A673 (cell line): ENCODE results near the gene ARHGEF26. TPM values are rescaled to one million over a fixed set of nuclear protein-coding genes. Genes with fewer than 3 reads are reported as not detected.

Experiments
- BruUV-seq: library from RNA; stranded (reverse); fragments of 400-500 nt; replicated peaks from 2 replicates; lab custom pipeline; 2021; lab: Mats Ljungman, UMichigan
- CTCF ChIA-PET: fragments of 300-600 bp; sonication (Branson Sonifier 250); formaldehyde crosslinking; loops from one replicate; lab custom pipeline; 2022; ENCODE audit warnings: antibody characterized with exemption; lab: Charles Lee
- POLR2A ChIA-PET: fragments of 300-600 bp; sonication (Branson Sonifier 250); formaldehyde crosslinking; loops from one replicate; lab custom pipeline; 2022; ENCODE audit warnings: antibody characterized with exemption; ENCODE audit not compliant: low non-redundant PET; lab: Charles Lee
- DNase-seq: peaks from one replicate; pipeline ENCODE4 v3.0.0-alpha.2; 2015; ENCODE audit warnings: low spot score
- H3K27ac ChIP-seq: fragments of 200-600 bp; sonication (generic); 2 replicates; pipeline ENCODE4 v1.5.1; 2016; ENCODE audit warnings: mixed run types, low read depth, mild to moderate bottlenecking, mixed read lengths, antibody characterized with exemption, low read length; ENCODE audit not compliant: poor library complexity, severe bottlenecking
- H3K27me3 ChIP-seq: fragments of 200-600 bp; sonication (generic); replicated peaks from 2 replicates; pipeline ENCODE4 v1.6.1; 2017; ENCODE audit warnings: mixed run types, low read depth, mild to moderate bottlenecking, mixed read lengths, antibody characterized with exemption, low read length; ENCODE audit not compliant: insufficient read depth, poor library complexity
- H3K36me3 ChIP-seq: fragments of 200-600 bp; sonication (generic); 2 replicates; pipeline ENCODE4 v1.6.1; 2016; ENCODE audit warnings: mixed run types, mild to moderate bottlenecking, mixed read lengths, antibody characterized with exemption, low read length; ENCODE audit not compliant: insufficient read depth, poor library complexity, severe bottlenecking
- H3K4me1 ChIP-seq: fragments of 200-600 bp; sonication (generic); 2 replicates; pipeline ENCODE4 v1.6.1; 2017; ENCODE audit warnings: mixed run types, mild to moderate bottlenecking, mixed read lengths, antibody characterized with exemption, low read length; ENCODE audit not compliant: insufficient read depth, poor library complexity, severe bottlenecking
- H3K4me3 ChIP-seq: fragments of 200-600 bp; sonication (generic); 2 replicates; pipeline ENCODE4 v1.5.1; 2016; ENCODE audit warnings: low read depth, mixed run types, mild to moderate bottlenecking, mixed read lengths, low read length; ENCODE audit not compliant: poor library complexity, severe bottlenecking
- H3K9me3 ChIP-seq: fragments of 200-600 bp; sonication (generic); 2 replicates; pipeline ENCODE4 v1.6.1; 2016; ENCODE audit warnings: mixed run types, low read depth, mild to moderate bottlenecking, mixed read lengths, antibody characterized with exemption, low read length; ENCODE audit not compliant: poor library complexity, severe bottlenecking
- EZH2 ChIP-seq: fragments of 200-600 bp; sonication (generic); IDR thresholded peaks from 2 replicates; pipeline ENCODE4 v1.6.1; 2017; ENCODE audit warnings: borderline replicate concordance, low read depth, mild to moderate bottlenecking, mixed read lengths, antibody characterized with exemption, low read length; ENCODE audit not compliant: poor library complexity, severe bottlenecking
- intact Hi-C: fragments of 100-400 bp; cut with micrococcal nuclease; formaldehyde crosslinking; loops from one replicate; pipeline ENCODE4 v1.10.0; 2022; ENCODE audit not compliant: unreplicated experiment
- total RNA-seq: library from RNA; stranded (reverse); gene quantifications from 2 replicates; pipeline ENCODE4 v1.2.3, GENCODE V29; 2021
- TF ChIP-seq, protein P1 (sequence below): fragments of 300-800, 200-600 bp; sonication (generic); conservative IDR thresholded peaks from 2 replicates; pipeline ENCODE4 v1.5.1; 2017; ENCODE audit warnings: low read depth, mild to moderate bottlenecking, antibody characterized with exemption, low read length, moderate library complexity, mixed read lengths

Gene ARHGEF26
- total RNA-seq, 1 experiment from 2014 or later, result 15.9 TPM

- peaks cover 13% of the 10 kb centered on the region for H3K27me3 ChIP-seq
- H3K36me3 ChIP-seq, result no peaks in the 10 kb centered on the region
- intact Hi-C loops, result no loop called here
- H3K4me1 ChIP-seq, result no peaks in the 10 kb centered on the region
- H3K9me3 ChIP-seq, result no peaks in the 10 kb centered on the region
- no peak for DNase-seq
- no TSS peak for BruUV-seq
- H3K27ac ChIP-seq, result no peak overlapping the region
- no peak overlapping the region for H3K4me3 ChIP-seq
- TF ChIP-seq, protein P1, sequence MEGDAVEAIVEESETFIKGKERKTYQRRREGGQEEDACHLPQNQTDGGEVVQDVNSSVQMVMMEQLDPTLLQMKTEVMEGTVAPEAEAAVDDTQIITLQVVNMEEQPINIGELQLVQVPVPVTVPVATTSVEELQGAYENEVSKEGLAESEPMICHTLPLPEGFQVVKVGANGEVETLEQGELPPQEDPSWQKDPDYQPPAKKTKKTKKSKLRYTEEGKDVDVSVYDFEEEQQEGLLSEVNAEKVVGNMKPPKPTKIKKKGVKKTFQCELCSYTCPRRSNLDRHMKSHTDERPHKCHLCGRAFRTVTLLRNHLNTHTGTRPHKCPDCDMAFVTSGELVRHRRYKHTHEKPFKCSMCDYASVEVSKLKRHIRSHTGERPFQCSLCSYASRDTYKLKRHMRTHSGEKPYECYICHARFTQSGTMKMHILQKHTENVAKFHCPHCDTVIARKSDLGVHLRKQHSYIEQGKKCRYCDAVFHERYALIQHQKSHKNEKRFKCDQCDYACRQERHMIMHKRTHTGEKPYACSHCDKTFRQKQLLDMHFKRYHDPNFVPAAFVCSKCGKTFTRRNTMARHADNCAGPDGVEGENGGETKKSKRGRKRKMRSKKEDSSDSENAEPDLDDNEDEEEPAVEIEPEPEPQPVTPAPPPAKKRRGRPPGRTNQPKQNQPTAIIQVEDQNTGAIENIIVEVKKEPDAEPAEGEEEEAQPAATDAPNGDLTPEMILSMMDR, result no peak
- TF ChIP-seq EZH2, result no peak
- ChIA-PET POLR2A (no interaction called here), CTCF (no interaction called here)
Measured at GRCh38 chr3:154113609-154114008, 7.6 kb upstream of the ARHGEF26 start.

DNA sequence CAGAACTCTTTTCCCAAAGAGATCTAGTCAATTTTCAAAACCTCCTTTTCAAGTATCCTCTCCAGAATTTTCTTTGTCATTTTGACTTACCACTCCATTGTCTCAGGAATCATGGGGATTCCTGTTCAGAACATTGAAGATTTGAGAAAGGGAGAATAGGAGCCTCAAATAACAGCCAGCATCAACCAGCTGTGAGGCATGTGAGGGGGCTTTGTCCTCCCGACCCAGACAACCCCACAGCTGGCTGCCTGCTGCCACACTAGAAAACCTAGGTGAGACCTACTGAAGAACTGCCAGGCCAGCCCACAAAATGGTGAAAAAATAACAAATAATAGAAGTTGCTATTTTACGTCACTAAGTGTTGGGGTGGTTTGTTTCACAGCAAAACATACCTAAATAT, 5.9 kb upstream of the ARHGEF26 start:
- DNase-seq, result no peak
- intact Hi-C loops, result no loop called here
- no peak overlapping the region for H3K4me3 ChIP-seq
- no TSS peak for BruUV-seq
- no peaks in the 10 kb centered on the region for H3K36me3 ChIP-seq
- CTCF ChIA-PET, result no interaction called here
- POLR2A ChIA-PET, result no interaction called here
- no peaks in the 10 kb centered on the region for H3K4me1 ChIP-seq
- no peak for TF ChIP-seq EZH2
- TF ChIP-seq, protein P1, result no peak
- no peaks in the 10 kb centered on the region for H3K9me3 ChIP-seq
- H3K27me3 ChIP-seq, result peaks cover 13% of the 10 kb centered on the region
- no peak overlapping the region for H3K27ac ChIP-seq

DNA sequence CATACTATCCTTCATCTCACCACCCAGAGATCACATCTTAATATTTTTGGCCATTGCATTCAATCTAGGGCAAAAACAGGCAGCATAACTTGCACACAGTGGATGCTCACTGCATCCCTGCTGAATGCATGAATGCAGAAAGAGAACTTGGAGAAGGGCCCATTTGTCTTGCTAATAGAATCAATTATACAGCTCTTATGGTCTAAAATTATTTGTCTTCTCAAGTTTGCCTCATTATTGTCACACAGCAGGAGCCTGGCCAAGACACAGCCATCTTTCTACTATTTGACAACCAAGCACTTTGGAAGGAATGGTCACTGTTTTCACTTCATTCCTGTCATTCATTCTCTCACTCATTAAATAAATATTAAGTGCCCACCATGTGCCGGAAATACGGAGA, 1.2 kb upstream of the ARHGEF26 start:
- DNase-seq, result no peak
- no TSS peak for BruUV-seq
- POLR2A ChIA-PET, result no interaction called here
- H3K27ac ChIP-seq, result no peak overlapping the region
- H3K36me3 ChIP-seq, result no peaks in the 10 kb centered on the region
- intact Hi-C loops, result no loop called here
- no peaks in the 10 kb centered on the region for H3K27me3 ChIP-seq
- TF ChIP-seq, protein P1, result no peak
- TF ChIP-seq EZH2, result no peak
- H3K4me3 ChIP-seq, result no peak overlapping the region
- CTCF ChIA-PET, result no interaction called here
- no peaks in the 10 kb centered on the region for H3K9me3 ChIP-seq
- peaks cover 17% of the 10 kb centered on the region for H3K4me1 ChIP-seq
